Suprapubic skin (tissue), 4 donors: ENCODE measurements around the gene KCNG4. TPM values are rescaled to one million over a fixed set of nuclear protein-coding genes. Genes with fewer than 3 reads are reported as not detected.

Experiments
- DNase-seq, 2 donors: peaks; one replicate each; pipeline ENCODE4 v3.0.0-alpha.2; 2019; ENCODE audit warnings: low spot score in 2 of 2
- H3K27ac ChIP-seq: fragments of 200-600 bp; sonication (generic); one replicate; pipeline ENCODE4 v1.5.1; 2019
- H3K27me3 ChIP-seq: fragments of 200-600 bp; sonication (generic); one replicate; pipeline ENCODE4 v1.5.1; 2019
- H3K36me3 ChIP-seq: fragments of 200-600 bp; sonication (generic); one replicate; pipeline ENCODE4 v1.5.1; 2019
- H3K4me1 ChIP-seq: fragments of 200-600 bp; sonication (generic); one replicate; pipeline ENCODE4 v1.5.1; 2019
- H3K4me3 ChIP-seq: fragments of 200-600 bp; sonication (generic); one replicate; pipeline ENCODE4 v1.5.1; 2019; ENCODE audit warnings: mild to moderate bottlenecking
- H3K9me3 ChIP-seq: fragments of 200-600 bp; sonication (generic); one replicate; pipeline ENCODE4 v1.5.1; 2019
- EP300 ChIP-seq: sonication (generic); formaldehyde crosslinking; IDR thresholded peaks from one replicate; pipeline ENCODE4 v1.6.1; 2017; ENCODE audit warnings: antibody characterized with exemption
- POLR2A ChIP-seq, 2 donors: fragments of 450-650 bp; IDR thresholded peaks; one replicate each; pipeline ENCODE4 v1.6.1; 2017; ENCODE audit warnings: antibody characterized with exemption in 2 of 2, mild to moderate bottlenecking in 2 of 2, moderate library complexity in 2 of 2
- POLR2AphosphoS5 ChIP-seq, 3 donors: sonication (generic); formaldehyde crosslinking; IDR thresholded peaks; one replicate each; pipeline ENCODE4 v1.6.1; 2017; ENCODE audit warnings: antibody characterized with exemption in 3 of 3
- WGBS: methylation state at CpG from one replicate; pipeline ENCODE4 v1.1.5; 2018; 5-methylcytosine and 5-hydroxymethylcytosine counted together
- total RNA-seq, 4 donors: library from RNA; depleted of rRNA; stranded (reverse); fragments of >200 nt; gene quantifications; one replicate each; pipeline ENCODE4 v1.1.0, GENCODE V29; 2016
- TF ChIP-seq, protein P1 (sequence below), 2 donors: fragments of 200-600 bp in 1 of 2; fragments of 450-650 bp in 1 of 2; sonication (generic) in 1 of 2; IDR thresholded peaks; one replicate each; pipeline ENCODE4 v1.5.1; 2016 to 2019; ENCODE audit warnings: antibody characterized with exemption in 2 of 2, mild to moderate bottlenecking in 1 of 2, moderate library complexity in 1 of 2

KCNG4 gene
- total RNA-seq, 4 donors from 2014 or later: not detected

DNA sequence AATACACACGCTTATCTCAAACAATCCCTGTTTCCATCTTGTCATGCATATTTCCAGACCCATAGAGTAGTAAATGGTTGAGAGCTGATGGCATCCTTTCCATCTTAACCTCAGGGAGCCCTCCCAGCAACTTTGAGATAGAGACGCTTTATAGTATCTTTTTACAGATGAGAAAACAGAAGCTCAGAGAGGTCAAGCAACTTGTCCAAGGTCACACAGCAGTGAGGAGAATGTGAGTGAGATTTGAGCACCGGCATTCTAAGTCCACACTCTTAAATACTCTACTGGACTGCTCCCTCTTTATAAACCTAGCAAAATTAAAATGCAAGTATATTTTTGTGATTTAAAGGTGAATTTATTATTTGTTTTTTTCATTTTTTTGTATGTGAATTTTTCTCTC lies 19.9 kb upstream of the KCNG4 start:
- Histone ChIP-seq H3K36me3 (no peaks in the 10 kb centered on the region), H3K27me3 (peaks cover 18% of the 10 kb centered on the region), H3K4me3 (no peak overlapping the region), H3K27ac (no peak overlapping the region), H3K4me1 (no peaks in the 10 kb centered on the region), H3K9me3 (no peaks in the 10 kb centered on the region)
- WGBS: 95% methylated on average over 3 of the region's 3 CpGs
- TF ChIP-seq, protein P1, sequence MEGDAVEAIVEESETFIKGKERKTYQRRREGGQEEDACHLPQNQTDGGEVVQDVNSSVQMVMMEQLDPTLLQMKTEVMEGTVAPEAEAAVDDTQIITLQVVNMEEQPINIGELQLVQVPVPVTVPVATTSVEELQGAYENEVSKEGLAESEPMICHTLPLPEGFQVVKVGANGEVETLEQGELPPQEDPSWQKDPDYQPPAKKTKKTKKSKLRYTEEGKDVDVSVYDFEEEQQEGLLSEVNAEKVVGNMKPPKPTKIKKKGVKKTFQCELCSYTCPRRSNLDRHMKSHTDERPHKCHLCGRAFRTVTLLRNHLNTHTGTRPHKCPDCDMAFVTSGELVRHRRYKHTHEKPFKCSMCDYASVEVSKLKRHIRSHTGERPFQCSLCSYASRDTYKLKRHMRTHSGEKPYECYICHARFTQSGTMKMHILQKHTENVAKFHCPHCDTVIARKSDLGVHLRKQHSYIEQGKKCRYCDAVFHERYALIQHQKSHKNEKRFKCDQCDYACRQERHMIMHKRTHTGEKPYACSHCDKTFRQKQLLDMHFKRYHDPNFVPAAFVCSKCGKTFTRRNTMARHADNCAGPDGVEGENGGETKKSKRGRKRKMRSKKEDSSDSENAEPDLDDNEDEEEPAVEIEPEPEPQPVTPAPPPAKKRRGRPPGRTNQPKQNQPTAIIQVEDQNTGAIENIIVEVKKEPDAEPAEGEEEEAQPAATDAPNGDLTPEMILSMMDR (IDR thresholded peaks at IDR 0.05): no peak
- no peak for DNase-seq

DNA sequence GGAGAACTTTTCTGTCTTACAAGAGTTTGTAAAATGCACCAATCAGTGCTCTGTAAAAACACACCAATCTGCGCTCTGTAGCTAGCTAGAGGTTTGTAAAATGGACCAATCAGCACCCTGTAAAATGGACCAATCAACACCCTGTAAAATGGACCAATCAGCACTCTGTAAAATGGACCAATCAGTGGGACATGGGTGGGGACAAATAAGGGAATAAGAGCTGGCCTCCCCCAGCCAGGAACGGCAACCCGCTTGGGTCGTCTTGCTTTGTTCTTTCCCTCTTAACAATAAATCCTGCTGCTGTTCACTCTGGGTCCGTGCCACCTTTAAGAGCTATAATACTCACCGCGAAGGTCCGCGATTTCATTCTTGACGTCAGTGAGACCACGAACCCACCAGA lies 18.5 kb upstream of the KCNG4 start:
- Histone ChIP-seq H3K27me3 (peaks cover 18% of the 10 kb centered on the region), H3K9me3 (no peaks in the 10 kb centered on the region), H3K27ac (no peak overlapping the region), H3K4me1 (no peaks in the 10 kb centered on the region), H3K36me3 (no peaks in the 10 kb centered on the region), H3K4me3 (no peak overlapping the region)
- WGBS: 88% methylated on average over 11 of the region's 11 CpGs
- TF ChIP-seq, protein P1 (IDR thresholded peaks at IDR 0.05): no peak
- TF ChIP-seq POLR2A (IDR thresholded peaks at IDR 0.05): no peak
- no peak for TF ChIP-seq EP300
- TF ChIP-seq POLR2AphosphoS5 (IDR thresholded peaks at IDR 0.05): no peak
- DNase-seq: no peak

DNA sequence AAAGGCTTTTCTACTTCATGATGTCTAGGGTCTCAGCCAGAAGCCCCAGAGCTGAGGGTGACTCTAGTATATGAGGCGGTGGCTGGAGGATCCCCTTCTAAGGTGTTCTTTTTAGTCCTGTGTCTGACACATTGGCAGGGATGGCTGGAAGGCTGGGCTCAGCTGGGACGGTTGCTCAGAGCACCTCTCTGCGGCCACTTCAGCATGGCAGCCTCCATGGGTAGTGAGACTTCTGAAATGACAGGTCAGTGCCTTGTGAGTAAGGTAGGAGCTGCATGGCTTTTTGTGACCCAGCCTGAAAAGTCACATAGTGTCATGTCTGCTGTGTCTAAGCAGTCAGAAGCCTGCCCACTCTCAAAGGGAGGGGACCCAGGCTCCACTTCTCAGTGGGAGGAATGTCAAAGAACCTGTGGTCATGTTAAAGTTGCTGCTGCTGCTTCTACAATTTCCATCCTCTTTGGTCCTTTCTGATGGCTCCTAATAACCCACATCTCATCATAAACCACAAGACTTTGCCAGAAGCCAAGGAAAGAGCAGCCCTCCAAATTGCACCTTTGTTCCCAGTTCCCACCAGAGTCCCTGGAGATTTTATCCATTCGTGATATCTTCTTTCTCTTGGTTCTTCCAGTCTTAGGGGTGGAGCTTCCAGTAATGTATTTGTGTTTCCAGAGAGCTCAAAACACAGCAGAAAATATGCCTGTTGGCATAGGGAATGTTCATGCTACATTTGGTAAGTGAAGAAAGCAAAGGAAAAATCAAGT lies 15.4 kb upstream of the KCNG4 start:
- TF ChIP-seq POLR2A (IDR thresholded peaks at IDR 0.05) (no peak), POLR2AphosphoS5 (IDR thresholded peaks at IDR 0.05) (no peak), EP300 (no peak)
- TF ChIP-seq, protein P1 (IDR thresholded peaks at IDR 0.05): no peak
- Histone ChIP-seq H3K27me3 (peaks cover 13% of the 10 kb centered on the region), H3K4me3 (no peak overlapping the region), H3K27ac (no peak overlapping the region), H3K9me3 (no peaks in the 10 kb centered on the region), H3K4me1 (no peaks in the 10 kb centered on the region), H3K36me3 (no peaks in the 10 kb centered on the region)
- no peak for DNase-seq
- WGBS: 85% methylated on average over 4 of the region's 4 CpGs

DNA sequence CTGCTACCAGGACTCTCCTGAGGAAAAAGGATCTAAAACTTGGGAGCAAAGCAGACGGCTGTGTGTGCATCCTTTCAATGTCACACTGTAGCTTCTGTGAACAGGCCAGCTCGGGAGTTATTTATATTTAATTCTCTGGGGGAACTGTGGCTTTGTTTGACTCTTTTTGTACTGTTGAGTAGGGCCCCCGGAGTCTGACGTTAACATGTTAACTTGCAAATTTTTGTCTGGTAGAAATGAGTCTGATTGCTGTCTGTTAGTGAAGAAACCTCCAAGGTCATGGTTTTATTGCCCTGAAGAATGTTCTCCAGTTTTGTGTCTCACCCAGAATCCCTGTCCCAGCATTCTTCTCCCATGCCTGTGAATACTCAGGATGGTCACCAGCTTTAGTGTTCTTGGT lies 14.2 kb upstream of the KCNG4 start:
- 55% methylated on average over 4 of the region's 4 CpGs for WGBS
- Histone ChIP-seq H3K9me3 (no peaks in the 10 kb centered on the region), H3K27ac (no peak overlapping the region), H3K36me3 (no peaks in the 10 kb centered on the region), H3K4me3 (no peak overlapping the region), H3K4me1 (no peaks in the 10 kb centered on the region), H3K27me3 (peaks cover 13% of the 10 kb centered on the region)
- TF ChIP-seq POLR2AphosphoS5 (IDR thresholded peaks at IDR 0.05): no peak
- TF ChIP-seq POLR2A (IDR thresholded peaks at IDR 0.05): no peak
- TF ChIP-seq EP300: no peak
- TF ChIP-seq, protein P1 (IDR thresholded peaks at IDR 0.05): no peak
- no peak for DNase-seq

DNA sequence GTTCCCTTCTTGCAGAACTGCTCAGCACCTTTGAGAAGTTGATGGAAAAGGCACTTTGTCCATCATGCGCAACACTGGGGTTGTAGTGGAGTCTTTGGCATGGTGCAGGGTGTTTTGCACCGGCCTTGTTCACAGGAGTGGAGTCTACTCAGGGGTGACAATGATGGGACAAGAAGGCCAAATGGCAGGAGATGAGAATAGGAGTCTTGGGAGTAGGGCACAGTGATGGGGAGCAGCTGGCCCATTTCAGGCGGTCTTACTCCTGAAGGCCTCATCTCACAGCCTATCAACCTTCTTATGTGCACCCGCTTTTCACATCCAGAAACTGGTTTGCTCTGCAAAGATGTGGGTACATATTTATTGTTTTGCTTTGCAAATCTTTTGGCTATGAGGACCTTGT lies 13.4 kb upstream of the KCNG4 start:
- Histone ChIP-seq H3K36me3 (no peaks in the 10 kb centered on the region), H3K27me3 (peaks cover 8% of the 10 kb centered on the region), H3K4me1 (no peaks in the 10 kb centered on the region), H3K9me3 (no peaks in the 10 kb centered on the region), H3K27ac (no peak overlapping the region), H3K4me3 (no peak overlapping the region)
- 81% methylated on average over 4 of the region's 4 CpGs for WGBS
- DNase-seq: no peak
- TF ChIP-seq, protein P1 (IDR thresholded peaks at IDR 0.05): no peak
- TF ChIP-seq EP300 (no peak), POLR2A (IDR thresholded peaks at IDR 0.05) (no peak), POLR2AphosphoS5 (IDR thresholded peaks at IDR 0.05) (no peak)
